ENCODE results near the gene ZDHHC19.

- TF ChIP-seq CTCF (conservative IDR thresholded peaks at IDR 0.05) = no peak
- no peak for TF ChIP-seq ZFX (IDR thresholded peaks at IDR 0.05)
Observed at GRCh38 chr3:196210673-196211556, at the start of gene ZDHHC19.
